ENCODE results near the gene LYPD1.

DNA sequence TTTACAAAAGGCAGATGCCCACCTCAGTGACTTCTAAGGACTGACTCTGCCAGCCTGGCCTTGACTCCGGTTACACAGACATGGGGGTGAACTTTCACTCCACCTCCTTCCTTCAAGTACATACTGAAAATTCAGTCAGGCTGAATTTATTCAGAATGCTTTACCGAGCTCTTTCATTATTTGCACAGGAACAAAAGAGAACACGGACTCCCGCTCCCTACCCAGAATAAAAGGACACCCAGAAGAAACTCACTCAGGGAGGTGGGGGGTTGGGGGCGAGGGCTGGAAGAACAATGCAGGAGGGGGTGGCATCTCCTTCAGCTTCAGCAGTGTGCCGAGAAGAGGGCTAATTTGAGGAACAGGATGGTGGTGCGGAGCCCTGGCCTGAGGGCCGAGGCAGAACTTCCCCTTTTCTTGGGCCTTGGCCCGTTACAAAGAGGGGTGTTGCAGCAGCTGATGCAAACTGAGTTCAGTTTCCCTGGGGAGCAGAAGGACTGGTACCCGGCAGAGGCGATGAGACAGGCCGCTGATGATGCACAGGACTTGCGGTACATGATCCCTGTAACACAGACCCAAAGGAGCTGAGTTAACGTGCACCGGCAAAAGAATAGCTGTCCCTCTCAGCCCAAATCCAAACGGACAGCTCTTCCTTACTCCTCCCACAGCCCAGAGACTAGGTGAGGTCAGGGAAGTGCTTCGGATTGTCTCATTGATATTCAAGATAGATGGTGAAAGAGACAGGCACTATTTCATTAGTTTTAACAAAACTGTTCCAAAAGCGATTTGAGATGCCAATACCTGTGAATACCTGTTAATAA is 24.1 kb downstream of the LYPD1 start:
- TF ChIP-seq, protein P1, sequence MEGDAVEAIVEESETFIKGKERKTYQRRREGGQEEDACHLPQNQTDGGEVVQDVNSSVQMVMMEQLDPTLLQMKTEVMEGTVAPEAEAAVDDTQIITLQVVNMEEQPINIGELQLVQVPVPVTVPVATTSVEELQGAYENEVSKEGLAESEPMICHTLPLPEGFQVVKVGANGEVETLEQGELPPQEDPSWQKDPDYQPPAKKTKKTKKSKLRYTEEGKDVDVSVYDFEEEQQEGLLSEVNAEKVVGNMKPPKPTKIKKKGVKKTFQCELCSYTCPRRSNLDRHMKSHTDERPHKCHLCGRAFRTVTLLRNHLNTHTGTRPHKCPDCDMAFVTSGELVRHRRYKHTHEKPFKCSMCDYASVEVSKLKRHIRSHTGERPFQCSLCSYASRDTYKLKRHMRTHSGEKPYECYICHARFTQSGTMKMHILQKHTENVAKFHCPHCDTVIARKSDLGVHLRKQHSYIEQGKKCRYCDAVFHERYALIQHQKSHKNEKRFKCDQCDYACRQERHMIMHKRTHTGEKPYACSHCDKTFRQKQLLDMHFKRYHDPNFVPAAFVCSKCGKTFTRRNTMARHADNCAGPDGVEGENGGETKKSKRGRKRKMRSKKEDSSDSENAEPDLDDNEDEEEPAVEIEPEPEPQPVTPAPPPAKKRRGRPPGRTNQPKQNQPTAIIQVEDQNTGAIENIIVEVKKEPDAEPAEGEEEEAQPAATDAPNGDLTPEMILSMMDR (IDR thresholded peaks at IDR 0.05): no peak
- TF ChIP-seq POLR2A (IDR thresholded peaks at IDR 0.05): no peak
